Measurements from ENCODE around the gene MMP10.

Gene MMP10

DNA sequence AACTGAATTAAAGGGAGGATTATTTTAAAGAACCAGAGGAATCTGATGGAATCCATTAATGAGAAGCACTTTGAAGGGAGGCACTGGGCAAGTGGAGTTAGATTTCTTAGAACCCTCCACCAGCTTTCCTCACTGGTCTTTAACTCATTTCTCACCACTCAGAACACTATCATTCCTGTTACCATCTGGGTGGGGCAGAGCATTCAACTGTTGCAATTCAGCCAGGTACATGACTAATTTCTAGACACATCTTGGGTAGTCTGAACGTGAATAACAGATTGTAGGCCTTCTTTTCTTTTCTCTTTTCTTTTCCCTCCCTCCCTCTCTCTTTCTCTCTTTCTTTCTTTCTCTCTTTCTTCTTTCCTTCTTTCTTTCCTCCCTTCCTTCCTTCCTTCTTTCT is 33.1 kb upstream of the MMP10 start:
- Histone ChIP-seq H3K4me2 (ENCODE audit: low read length) (no peak overlapping the region), H4K20me1 (ENCODE audit: insufficient read depth, low read length) (no peaks in the 10 kb centered on the region), H3K27ac (ENCODE audit: low read length) (no peak overlapping the region), H3K4me3 (ENCODE audit: low read length) (no peak overlapping the region), H3K27me3 (ENCODE audit: low read depth, low read length) (peaks cover 2% of the 10 kb centered on the region; the same call in 1 of the 2 replicates), H3K4me1 (ENCODE audit: low read length) (no peaks in the 10 kb centered on the region), H3K36me3 (replicated peaks; ENCODE audit: low read depth, low read length) (no peaks in the 10 kb centered on the region), H2AFZ (ENCODE audit: low read depth, low read length) (no peak overlapping the region), H3K9ac (ENCODE audit: low read length) (no peak overlapping the region), H3K79me2 (ENCODE audit: low read length) (no peaks in the 10 kb centered on the region), H3K9me3 (ENCODE audit: insufficient read depth, low read length) (no peaks in the 10 kb centered on the region)
- TF ChIP-seq, protein P1, sequence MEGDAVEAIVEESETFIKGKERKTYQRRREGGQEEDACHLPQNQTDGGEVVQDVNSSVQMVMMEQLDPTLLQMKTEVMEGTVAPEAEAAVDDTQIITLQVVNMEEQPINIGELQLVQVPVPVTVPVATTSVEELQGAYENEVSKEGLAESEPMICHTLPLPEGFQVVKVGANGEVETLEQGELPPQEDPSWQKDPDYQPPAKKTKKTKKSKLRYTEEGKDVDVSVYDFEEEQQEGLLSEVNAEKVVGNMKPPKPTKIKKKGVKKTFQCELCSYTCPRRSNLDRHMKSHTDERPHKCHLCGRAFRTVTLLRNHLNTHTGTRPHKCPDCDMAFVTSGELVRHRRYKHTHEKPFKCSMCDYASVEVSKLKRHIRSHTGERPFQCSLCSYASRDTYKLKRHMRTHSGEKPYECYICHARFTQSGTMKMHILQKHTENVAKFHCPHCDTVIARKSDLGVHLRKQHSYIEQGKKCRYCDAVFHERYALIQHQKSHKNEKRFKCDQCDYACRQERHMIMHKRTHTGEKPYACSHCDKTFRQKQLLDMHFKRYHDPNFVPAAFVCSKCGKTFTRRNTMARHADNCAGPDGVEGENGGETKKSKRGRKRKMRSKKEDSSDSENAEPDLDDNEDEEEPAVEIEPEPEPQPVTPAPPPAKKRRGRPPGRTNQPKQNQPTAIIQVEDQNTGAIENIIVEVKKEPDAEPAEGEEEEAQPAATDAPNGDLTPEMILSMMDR (IDR thresholded peaks at IDR 0.05; ENCODE audit: low read depth, low read length): no peak
- no peak for TF ChIP-seq EZH2phosphoT487 (IDR thresholded peaks at IDR 0.05; ENCODE audit: low read depth)

DNA sequence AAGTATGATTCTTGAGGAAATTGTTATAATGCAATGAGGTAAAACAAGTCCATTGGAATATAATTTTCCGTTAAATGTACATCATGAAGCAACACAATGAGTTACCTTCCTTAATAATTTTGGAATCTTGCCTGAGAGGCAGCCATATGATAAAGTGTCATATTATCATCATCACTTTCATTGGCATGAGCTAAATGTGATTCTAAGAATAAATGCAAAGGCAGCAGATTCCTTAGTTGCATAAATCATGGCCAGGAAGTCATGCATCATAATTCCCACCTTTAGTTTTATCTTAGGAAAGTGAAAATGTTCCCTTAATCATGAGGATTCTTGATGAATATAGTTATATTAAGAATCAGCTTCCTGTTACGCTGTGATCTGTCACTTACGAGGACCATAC is 31.8 kb upstream of the MMP10 start:
- H3K9me3 ChIP-seq (ENCODE audit: insufficient read depth, low read length): no peaks in the 10 kb centered on the region
- peaks cover 2% of the 10 kb centered on the region; the same call in 1 of the 2 replicates for H3K27me3 ChIP-seq (ENCODE audit: low read depth, low read length)
- no peak overlapping the region for H2AFZ ChIP-seq (ENCODE audit: low read depth, low read length)
- TF ChIP-seq EZH2phosphoT487 (IDR thresholded peaks at IDR 0.05; ENCODE audit: low read depth): no peak
- TF ChIP-seq, protein P1 (IDR thresholded peaks at IDR 0.05; ENCODE audit: low read depth, low read length): no peak
- H3K36me3 ChIP-seq (replicated peaks; ENCODE audit: low read depth, low read length): no peaks in the 10 kb centered on the region
- no peak overlapping the region for H3K27ac ChIP-seq (ENCODE audit: low read length)
- no peak overlapping the region for H3K4me3 ChIP-seq (ENCODE audit: low read length)
- no peaks in the 10 kb centered on the region for H4K20me1 ChIP-seq (ENCODE audit: insufficient read depth, low read length)
- H3K79me2 ChIP-seq (ENCODE audit: low read length): no peaks in the 10 kb centered on the region
- H3K4me1 ChIP-seq (ENCODE audit: low read length): no peaks in the 10 kb centered on the region
- H3K9ac ChIP-seq (ENCODE audit: low read length): no peak overlapping the region
- H3K4me2 ChIP-seq (ENCODE audit: low read length): no peak overlapping the region

DNA sequence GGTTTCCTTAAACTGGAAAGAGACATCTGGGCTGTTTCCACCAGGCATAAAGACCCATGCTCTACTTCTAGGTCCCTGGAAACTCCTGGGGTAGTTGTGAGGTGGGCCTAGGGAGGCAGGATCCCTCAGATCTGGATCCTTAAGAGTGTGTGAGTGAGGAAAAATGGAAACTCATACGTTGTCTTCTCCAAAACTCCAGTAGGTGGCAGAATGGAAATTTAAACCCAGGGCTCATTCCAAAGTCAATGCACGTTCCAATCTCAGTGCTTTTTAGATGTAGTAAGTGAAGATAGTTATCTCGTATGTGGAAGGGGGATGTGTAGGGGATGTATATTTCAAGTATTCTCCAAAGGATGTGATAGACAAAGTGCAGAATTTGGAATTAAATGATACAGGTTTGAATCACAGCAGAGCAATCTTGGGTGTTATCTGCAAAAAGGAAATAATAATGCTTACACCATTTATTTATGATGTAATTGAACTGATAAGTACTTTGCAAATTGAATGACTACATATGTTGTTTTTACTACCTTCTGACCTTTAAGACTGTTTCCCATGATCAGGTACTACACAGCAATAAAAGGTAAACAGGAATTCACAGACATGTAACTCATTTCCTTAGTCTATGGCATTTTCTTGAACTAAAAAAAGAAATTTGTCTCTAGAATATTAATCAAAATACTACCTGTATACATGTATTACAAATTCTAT is 30.7 kb upstream of the MMP10 start:
- Histone ChIP-seq H3K4me2 (ENCODE audit: low read length) (no peak overlapping the region), H2AFZ (ENCODE audit: low read depth, low read length) (no peak overlapping the region), H3K9me3 (ENCODE audit: insufficient read depth, low read length) (no peaks in the 10 kb centered on the region), H3K9ac (ENCODE audit: low read length) (no peak overlapping the region), H3K36me3 (replicated peaks; ENCODE audit: low read depth, low read length) (no peaks in the 10 kb centered on the region), H3K27ac (ENCODE audit: low read length) (no peak overlapping the region), H3K79me2 (ENCODE audit: low read length) (no peaks in the 10 kb centered on the region), H3K4me1 (ENCODE audit: low read length) (no peaks in the 10 kb centered on the region), H4K20me1 (ENCODE audit: insufficient read depth, low read length) (no peaks in the 10 kb centered on the region), H3K4me3 (ENCODE audit: low read length) (no peak overlapping the region), H3K27me3 (ENCODE audit: low read depth, low read length) (peaks cover 2% of the 10 kb centered on the region; the same call in 1 of the 2 replicates)
- no peak for TF ChIP-seq EZH2phosphoT487 (IDR thresholded peaks at IDR 0.05; ENCODE audit: low read depth)
- TF ChIP-seq, protein P1 (IDR thresholded peaks at IDR 0.05; ENCODE audit: low read depth, low read length): peak; percentile 48

DNA sequence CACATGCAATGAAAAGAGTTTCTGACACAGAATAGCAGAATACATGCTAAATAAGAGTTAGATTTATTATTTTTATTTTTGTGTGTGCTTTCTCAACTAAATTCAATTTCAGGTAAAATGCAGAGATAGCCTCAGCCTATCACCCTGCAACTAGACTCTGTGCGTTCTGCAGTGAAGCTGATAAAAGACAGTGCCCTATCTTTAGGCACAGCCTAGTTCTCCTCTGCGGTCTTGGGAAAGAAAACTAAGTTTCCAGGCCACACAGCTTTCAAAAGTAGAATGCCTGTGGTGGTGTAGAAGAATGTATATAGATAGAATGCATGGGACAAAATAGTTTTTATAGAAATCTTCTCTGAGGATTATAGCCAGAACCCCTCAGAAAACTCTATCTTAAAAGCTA is 29.5 kb upstream of the MMP10 start:
- no peaks in the 10 kb centered on the region for H3K79me2 ChIP-seq (ENCODE audit: low read length)
- H3K9me3 ChIP-seq (ENCODE audit: insufficient read depth, low read length): no peaks in the 10 kb centered on the region
- H3K9ac ChIP-seq (ENCODE audit: low read length): no peak overlapping the region
- H3K4me1 ChIP-seq (ENCODE audit: low read length): no peaks in the 10 kb centered on the region
- H3K27me3 ChIP-seq (ENCODE audit: low read depth, low read length): peaks cover 2% of the 10 kb centered on the region; the same call in 1 of the 2 replicates
- H3K36me3 ChIP-seq (replicated peaks; ENCODE audit: low read depth, low read length): no peaks in the 10 kb centered on the region
- no peak overlapping the region for H3K27ac ChIP-seq (ENCODE audit: low read length)
- H4K20me1 ChIP-seq (ENCODE audit: insufficient read depth, low read length): no peaks in the 10 kb centered on the region
- TF ChIP-seq EZH2phosphoT487 (IDR thresholded peaks at IDR 0.05; ENCODE audit: low read depth): no peak
- TF ChIP-seq, protein P1 (IDR thresholded peaks at IDR 0.05; ENCODE audit: low read depth, low read length): no peak
- H3K4me2 ChIP-seq (ENCODE audit: low read length): no peak overlapping the region
- H3K4me3 ChIP-seq (ENCODE audit: low read length): no peak overlapping the region
- H2AFZ ChIP-seq (ENCODE audit: low read depth, low read length): no peak overlapping the region

Measured in OCI-LY3 (cell line).